Transverse colon (tissue), 4 donors: Measurements from ENCODE around the gene SEC22C. TPM values are rescaled to one million over a fixed set of nuclear protein-coding genes. Genes with fewer than 3 reads are reported as not detected.

Experiments
- DNase-seq: peaks from one replicate; pipeline ENCODE4 v3.0.0-alpha.2; 2019
- H3K27ac ChIP-seq, 4 donors: fragments of 200-600 bp; sonication (generic); 2 replicates each; pipeline ENCODE4 v1.5.1; 2016 to 2018; ENCODE audit warnings: inconsistent platforms in 4 of 4
- H3K27me3 ChIP-seq: fragments of 200-600 bp; sonication (generic); 2 replicates; pipeline ENCODE4 v1.5.1; 2017; ENCODE audit warnings: inconsistent platforms
- H3K36me3 ChIP-seq, 4 donors: fragments of 200-600 bp; sonication (generic); 2 replicates each; pipeline ENCODE4 v1.5.1; 2017 to 2019; ENCODE audit warnings: inconsistent platforms in 4 of 4
- H3K4me1 ChIP-seq, 4 donors: fragments of 200-600 bp; sonication (generic); 2 replicates each; pipeline ENCODE4 v1.5.1; 2017 to 2020; ENCODE audit warnings: inconsistent platforms in 4 of 4
- H3K4me3 ChIP-seq, 4 donors: fragments of 200-600 bp; sonication (generic); 1 replicate in 1 of 4; 2 replicates in 3 of 4; pipeline versions ENCODE4 v1.5.1 to v1.6.1; 2017 to 2019; ENCODE audit warnings: inconsistent platforms in 4 of 4
- H3K9me3 ChIP-seq, 2 donors: fragments of 200-600 bp; sonication (generic); 2 replicates each; pipeline ENCODE4 v1.5.1; 2017 to 2019; ENCODE audit warnings: inconsistent platforms in 2 of 2
- EP300 ChIP-seq: sonication (generic); formaldehyde crosslinking; IDR thresholded peaks from one replicate; pipeline ENCODE4 v1.6.1; 2017; ENCODE audit warnings: antibody characterized with exemption, low read depth
- POLR2A ChIP-seq: fragments of 450-650 bp; IDR thresholded peaks from one replicate; pipeline ENCODE4 v1.6.1; 2016; ENCODE audit warnings: antibody characterized with exemption, mild to moderate bottlenecking, moderate library complexity
- POLR2AphosphoS5 ChIP-seq, 3 donors: sonication (generic); formaldehyde crosslinking; IDR thresholded peaks; one replicate each; pipeline ENCODE4 v1.6.1; 2016; ENCODE audit warnings: antibody characterized with exemption in 3 of 3
- WGBS, 2 donors: methylation state at CpG; one replicate each; pipeline ENCODE4 v1.1.5; 2018; ENCODE audit warnings: low coverage in 1 of 2; 5-methylcytosine and 5-hydroxymethylcytosine counted together
- in situ Hi-C, 4 donors: fragments of 200-750 bp; cut with MboI; loops; one replicate each; pipeline versions ENCODE4 v1.15.0 to v1.15.1; 2017; ENCODE audit warnings: low sequenced_read_pairs in 3 of 4, low pct_ligation_motif_present in 1 of 4, low pct_unique_long_range_greater_than_20kb in 1 of 4
- intact Hi-C: fragments of 100-400 bp; cut with DNase I; formaldehyde crosslinking; loops from one replicate; pipeline ENCODE4 v1.15.1; 2023; ENCODE audit warnings: low total_unique reads
- total RNA-seq, 4 donors: library from RNA; depleted of rRNA; stranded (reverse); fragments of >200 nt; gene quantifications; one replicate each; pipeline ENCODE4 v1.1.0, GENCODE V29; 2016
- TF ChIP-seq, protein P1 (sequence below), 5 experiments: fragments of 200-600 bp in 3 of 5; fragments of 450-650 bp in 2 of 5; sonication (generic) in 3 of 5; IDR thresholded peaks; 1 replicate in 2 of 5; 2 replicates in 3 of 5; pipeline ENCODE4 v1.5.1; 2016 to 2017; ENCODE audit warnings: antibody characterized with exemption in 5 of 5, inconsistent platforms in 3 of 5, mild to moderate bottlenecking in 2 of 5, moderate library complexity in 1 of 5

SEC22C gene
- total RNA-seq, 4 donors from 2014 or later, result 22.7 to 66.3 (median 32.1) TPM

DNA sequence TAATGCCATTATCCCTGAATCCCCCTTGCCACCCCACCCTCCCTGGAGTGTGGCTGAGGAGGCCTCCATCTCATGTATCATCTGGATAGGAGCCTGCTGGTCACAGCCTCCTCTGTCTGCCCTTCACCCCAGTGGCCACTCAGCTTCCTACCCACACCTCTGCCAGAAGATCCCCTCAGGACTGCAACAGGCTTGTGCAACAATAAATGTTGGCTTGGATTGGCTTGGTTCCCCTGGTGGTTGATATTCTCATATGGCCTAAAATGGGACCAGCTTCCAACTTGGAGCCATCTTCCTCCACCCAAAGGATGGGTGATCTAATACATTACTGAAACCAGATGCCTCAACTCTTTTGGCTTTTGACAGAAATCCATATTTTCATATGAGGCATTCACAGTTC, 44.4 kb downstream of the SEC22C start:
- in situ Hi-C loops, result loop anchor here in 2 of 4 donors (25.0 kb wide), 1 partner anchor 300 kb away; no protein-coding TSS in a partner anchor
- intact Hi-C loops, result no loop called here
- no peaks in the 10 kb centered on the region for H3K36me3 ChIP-seq
- no peaks in the 10 kb centered on the region for H3K9me3 ChIP-seq
- H3K27ac ChIP-seq, result no peak overlapping the region
- no peaks in the 10 kb centered on the region for H3K27me3 ChIP-seq
- TF ChIP-seq POLR2AphosphoS5 (IDR thresholded peaks at IDR 0.05) (no peak), EP300 (no peak)
- H3K4me1 ChIP-seq, result peaks cover 0 to 6% (median 2%) of the 10 kb centered on the region in 4 donors
- no peak overlapping the region for H3K4me3 ChIP-seq
- no peak for DNase-seq

DNA sequence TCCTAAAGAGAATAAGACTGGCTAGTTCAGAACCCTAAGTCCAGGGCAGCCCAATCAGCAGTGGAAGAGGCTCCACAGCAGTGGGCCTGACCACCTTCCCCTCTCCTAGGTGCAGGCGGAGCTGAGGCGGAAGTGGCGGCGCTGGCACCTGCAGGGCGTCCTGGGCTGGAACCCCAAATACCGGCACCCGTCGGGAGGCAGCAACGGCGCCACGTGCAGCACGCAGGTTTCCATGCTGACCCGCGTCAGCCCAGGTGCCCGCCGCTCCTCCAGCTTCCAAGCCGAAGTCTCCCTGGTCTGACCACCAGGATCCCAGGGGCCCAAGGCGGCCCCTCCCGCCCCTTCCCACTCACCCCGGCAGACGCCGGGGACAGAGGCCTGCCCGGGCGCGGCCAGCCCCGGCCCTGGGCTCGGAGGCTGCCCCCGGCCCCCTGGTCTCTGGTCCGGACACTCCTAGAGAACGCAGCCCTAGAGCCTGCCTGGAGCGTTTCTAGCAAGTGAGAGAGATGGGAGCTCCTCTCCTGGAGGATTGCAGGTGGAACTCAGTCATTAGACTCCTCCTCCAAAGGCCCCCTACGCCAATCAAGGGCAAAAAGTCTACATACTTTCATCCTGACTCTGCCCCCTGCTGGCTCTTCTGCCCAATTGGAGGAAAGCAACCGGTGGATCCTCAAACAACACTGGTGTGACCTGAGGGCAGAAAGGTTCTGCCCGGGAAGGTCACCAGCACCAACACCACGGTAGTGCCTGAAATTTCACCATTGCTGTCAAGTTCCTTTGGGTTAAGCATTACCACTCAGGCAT, 45.6 kb downstream of the SEC22C start:
- Histone ChIP-seq H3K4me1 (peaks cover 0 to 6% (median 2%) of the 10 kb centered on the region in 4 donors), H3K36me3 (no peaks in the 10 kb centered on the region), H3K27ac (no peak overlapping the region), H3K9me3 (no peaks in the 10 kb centered on the region), H3K27me3 (no peaks in the 10 kb centered on the region), H3K4me3 (no peak overlapping the region)
- TF ChIP-seq, protein P1, sequence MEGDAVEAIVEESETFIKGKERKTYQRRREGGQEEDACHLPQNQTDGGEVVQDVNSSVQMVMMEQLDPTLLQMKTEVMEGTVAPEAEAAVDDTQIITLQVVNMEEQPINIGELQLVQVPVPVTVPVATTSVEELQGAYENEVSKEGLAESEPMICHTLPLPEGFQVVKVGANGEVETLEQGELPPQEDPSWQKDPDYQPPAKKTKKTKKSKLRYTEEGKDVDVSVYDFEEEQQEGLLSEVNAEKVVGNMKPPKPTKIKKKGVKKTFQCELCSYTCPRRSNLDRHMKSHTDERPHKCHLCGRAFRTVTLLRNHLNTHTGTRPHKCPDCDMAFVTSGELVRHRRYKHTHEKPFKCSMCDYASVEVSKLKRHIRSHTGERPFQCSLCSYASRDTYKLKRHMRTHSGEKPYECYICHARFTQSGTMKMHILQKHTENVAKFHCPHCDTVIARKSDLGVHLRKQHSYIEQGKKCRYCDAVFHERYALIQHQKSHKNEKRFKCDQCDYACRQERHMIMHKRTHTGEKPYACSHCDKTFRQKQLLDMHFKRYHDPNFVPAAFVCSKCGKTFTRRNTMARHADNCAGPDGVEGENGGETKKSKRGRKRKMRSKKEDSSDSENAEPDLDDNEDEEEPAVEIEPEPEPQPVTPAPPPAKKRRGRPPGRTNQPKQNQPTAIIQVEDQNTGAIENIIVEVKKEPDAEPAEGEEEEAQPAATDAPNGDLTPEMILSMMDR (IDR thresholded peaks at IDR 0.05), result peak; percentile 31 to 73 (median 45)
- TF ChIP-seq POLR2AphosphoS5 (IDR thresholded peaks at IDR 0.05), result no peak
- intact Hi-C loops (no loop called here), in situ Hi-C loops (loop anchor here in 2 of 4 donors (25.0 kb wide), 1 partner anchor 299 kb away; no protein-coding TSS in a partner anchor)
- DNase-seq, result peak; percentile 61
- WGBS, 2 donors, result 33 to 82% methylated on average over 1 to 25 of the region's 35 CpGs

DNA sequence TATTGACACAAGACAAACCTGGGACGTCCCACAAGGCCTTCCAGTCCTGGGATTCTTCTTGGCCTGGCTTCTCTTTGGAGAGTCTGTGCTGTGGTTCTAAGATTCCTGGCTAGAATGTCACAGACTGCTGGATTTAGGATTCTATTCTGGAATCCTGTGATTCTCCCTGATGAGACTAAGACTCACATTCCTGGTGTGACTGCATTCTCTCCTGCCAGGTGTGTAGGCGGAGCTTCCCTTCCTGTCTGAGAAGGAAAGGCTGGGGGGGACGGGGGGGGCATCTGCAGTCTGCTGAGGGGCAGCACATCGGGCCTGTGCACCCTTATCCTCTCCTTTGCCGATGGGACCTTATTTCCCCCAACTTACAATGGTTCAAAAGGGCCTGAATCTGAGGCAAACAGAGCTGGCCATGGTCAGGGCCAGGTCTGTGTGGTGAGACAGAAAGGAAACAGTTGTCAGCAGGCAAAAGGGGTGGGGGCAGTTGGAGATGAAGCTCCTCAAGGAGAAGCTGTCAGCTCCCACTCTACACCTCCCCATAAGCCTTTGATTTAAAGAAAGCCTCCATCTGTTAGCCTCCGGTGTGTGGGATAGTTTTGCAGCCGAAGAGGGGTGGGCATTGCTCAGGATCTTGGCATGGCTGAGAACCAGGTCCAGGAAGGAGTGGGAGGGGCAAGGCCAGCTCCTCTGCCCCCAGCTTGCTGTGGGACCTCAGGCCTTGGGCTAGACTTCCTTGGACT, 48.4 kb downstream of the SEC22C start:
- WGBS, 2 donors, result 45 to 80% methylated on average over 1 to 6 of the region's 7 CpGs
- no peak overlapping the region for H3K4me3 ChIP-seq
- intact Hi-C loops, result no loop called here

DNA sequence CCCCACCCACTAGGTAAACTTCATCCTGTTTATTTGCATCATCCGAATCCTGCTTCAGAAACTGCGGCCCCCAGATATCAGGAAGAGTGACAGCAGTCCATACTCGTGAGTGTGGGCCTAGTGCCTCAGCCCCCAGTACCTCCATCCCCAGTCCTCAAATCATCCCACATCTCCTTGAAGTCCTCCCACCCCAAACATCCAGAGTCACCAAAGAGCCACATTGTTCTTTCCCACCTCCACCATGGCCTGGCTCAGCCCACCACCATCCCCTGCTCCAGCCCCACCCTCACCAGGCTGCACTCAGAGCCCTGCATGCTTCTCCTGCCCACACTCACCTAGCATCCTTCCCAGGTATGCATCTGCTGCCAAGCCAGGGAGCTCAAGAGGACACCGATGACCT, 49.5 kb downstream of the SEC22C start:
- Histone ChIP-seq H3K4me3 (no peak overlapping the region), H3K27ac (no peak overlapping the region), H3K27me3 (no peaks in the 10 kb centered on the region), H3K9me3 (no peaks in the 10 kb centered on the region), H3K36me3 (no peaks in the 10 kb centered on the region), H3K4me1 (no peaks in the 10 kb centered on the region)
- 89% methylated on average over 4 of the region's 4 CpGs; no CpG with 5 or more reads in 1 of the 2 donors for WGBS, 2 donors
- no peak for DNase-seq
- TF ChIP-seq, protein P1 (IDR thresholded peaks at IDR 0.05), result no peak
- TF ChIP-seq EP300 (no peak), POLR2AphosphoS5 (IDR thresholded peaks at IDR 0.05) (no peak), POLR2A (no peak)
- in situ Hi-C loops, result loop anchor here in 2 of 4 donors (25.0 kb wide), 1 partner anchor 295 kb away; no protein-coding TSS in a partner anchor
- intact Hi-C loops, result no loop called here

More for the DNA sequence above, 48.4 kb downstream of the SEC22C start:
- DNase-seq, result no peak
- Histone ChIP-seq H3K9me3 (no peaks in the 10 kb centered on the region), H3K36me3 (no peaks in the 10 kb centered on the region), H3K27me3 (no peaks in the 10 kb centered on the region), H3K4me1 (no peaks in the 10 kb centered on the region), H3K27ac (no peak overlapping the region)
- in situ Hi-C loops, result loop anchor here in 2 of 4 donors (25.0 kb wide), 1 partner anchor 296 kb away; no protein-coding TSS in a partner anchor
- TF ChIP-seq POLR2AphosphoS5 (IDR thresholded peaks at IDR 0.05) (no peak), EP300 (no peak), POLR2A (no peak)
- TF ChIP-seq, protein P1 (IDR thresholded peaks at IDR 0.05), result no peak
